Subcutaneous adipose tissue (tissue), 4 donors: ENCODE results near the gene VAV3. TPM values are rescaled to one million over a fixed set of nuclear protein-coding genes. Genes with fewer than 3 reads are reported as not detected.

ENCODE experiments used
- CTCF ChIP-seq: fragments of 450-650 bp; IDR thresholded peaks from one replicate; pipeline ENCODE4 v1.5.1; 2016; ENCODE audit warnings: low read depth, mild to moderate bottlenecking, control low read depth, antibody characterized with exemption, moderate library complexity
- total RNA-seq, 4 donors: library from RNA; depleted of rRNA; stranded (reverse); fragments of >200 nt; gene quantifications; one replicate each; pipeline ENCODE4 v1.1.0, GENCODE V29; 2016

Gene VAV3
- total RNA-seq, 4 donors from 2014 or later, result 7.0 to 13.1 (median 10.1) TPM

GRCh38 chr1:107920999-107921398, 44.0 kb downstream of the VAV3 start:
- no peak for TF ChIP-seq CTCF

GRCh38 chr1:107920561-107920960, 44.4 kb downstream of the VAV3 start:
- TF ChIP-seq CTCF, result no peak

GRCh38 chr1:107919953-107920352, 45.0 kb downstream of the VAV3 start:
- no peak for TF ChIP-seq CTCF

- TF ChIP-seq CTCF, result no peak
These were observed 50.7 kb downstream of the VAV3 start for GRCh38 chr1:107914119-107914765.

GRCh38 chr1:107912656-107913055, 52.3 kb downstream of the VAV3 start:
- TF ChIP-seq CTCF, result no peak

GRCh38 chr1:107900090-107900945, 64.7 kb downstream of the VAV3 start:
- no peak for TF ChIP-seq CTCF

GRCh38 chr1:107899655-107900054, 65.3 kb downstream of the VAV3 start:
- no peak for TF ChIP-seq CTCF
